IMR-90 (cell line): Measurements from ENCODE around the gene TBC1D22B.

Source experiments
- CEBPB ChIP-seq: IDR thresholded peaks from 2 replicates; pipeline ENCODE4 v1.6.1; 2012; ENCODE audit warnings: low read depth, low read length, improper control_type of control experiment
- CHD1 ChIP-seq: IDR thresholded peaks from 2 replicates; pipeline ENCODE4 v1.6.1; 2012; ENCODE audit warnings: low read depth, low read length, improper control_type of control experiment
- CTCF ChIP-seq: conservative IDR thresholded peaks from 2 replicates; pipeline ENCODE4 v1.5.1; 2012; ENCODE audit warnings: mild to moderate bottlenecking, low read depth, low read length, improper control_type of control experiment
- FOS ChIP-seq: fragments of 150-350 bp; IDR thresholded peaks from 2 replicates; pipeline ENCODE4 v1.6.1; 2016; ENCODE audit warnings: low read depth, low read length
- MAFK ChIP-seq: IDR thresholded peaks from 2 replicates; pipeline ENCODE4 v1.6.1; 2012; ENCODE audit warnings: low read depth, low read length, improper control_type of control experiment
- NFE2L2 ChIP-seq: fragments of 150-350 bp; IDR thresholded peaks from 2 replicates; pipeline ENCODE4 v1.6.1; 2016; ENCODE audit warnings: low read depth, mild to moderate bottlenecking, low read length
- POLR2A ChIP-seq: IDR thresholded peaks from 2 replicates; pipeline ENCODE4 v1.6.1; 2012; ENCODE audit warnings: mild to moderate bottlenecking, low read depth, low read length
- RAD21 ChIP-seq: IDR thresholded peaks from 2 replicates; pipeline ENCODE4 v1.6.1; 2012; ENCODE audit warnings: low read length, improper control_type of control experiment
- RFX5 ChIP-seq: IDR thresholded peaks from 2 replicates; pipeline ENCODE4 v1.8.0; 2012; ENCODE audit warnings: low read depth, mild to moderate bottlenecking, low read length, moderate library complexity
- SMC3 ChIP-seq: fragments of 150-350 bp; IDR thresholded peaks from 2 replicates; pipeline ENCODE4 v1.6.1; 2016; ENCODE audit warnings: low read depth, mild to moderate bottlenecking, antibody characterized with exemption, low read length, moderate library complexity
- TF ChIP-seq, protein P1 (sequence below): fragments of 150-350 bp; IDR thresholded peaks from 2 replicates; pipeline ENCODE4 v1.6.1; 2016; ENCODE audit warnings: low read depth, mild to moderate bottlenecking, low read length, moderate library complexity, borderline replicate concordance

DNA sequence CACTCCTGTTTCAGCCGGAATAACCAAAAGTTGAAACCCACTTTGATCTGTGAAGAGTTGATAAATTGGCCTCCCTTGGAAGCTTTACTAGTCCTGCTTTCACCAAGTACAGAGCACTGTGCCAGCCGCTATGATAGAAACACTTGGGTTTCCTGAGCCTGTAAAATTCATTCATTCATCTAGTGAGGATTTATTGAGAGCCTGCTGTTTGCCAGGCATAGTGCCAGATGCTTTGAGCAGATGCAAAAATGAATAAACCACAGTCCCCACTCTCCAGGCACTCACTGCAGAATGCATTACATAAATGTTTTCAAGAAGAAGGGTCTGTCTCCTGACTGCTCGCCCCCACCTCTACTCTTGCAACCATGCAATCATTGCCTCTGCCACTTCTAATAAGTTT, 25.7 kb downstream of the TBC1D22B start:
- TF ChIP-seq NFE2L2 (no peak), POLR2A (no peak), CTCF (no peak), RAD21 (no peak), SMC3 (no peak), CHD1 (no peak), CEBPB (no peak), MAFK (no peak), RFX5 (no peak), FOS (no peak)
- TF ChIP-seq, protein P1, sequence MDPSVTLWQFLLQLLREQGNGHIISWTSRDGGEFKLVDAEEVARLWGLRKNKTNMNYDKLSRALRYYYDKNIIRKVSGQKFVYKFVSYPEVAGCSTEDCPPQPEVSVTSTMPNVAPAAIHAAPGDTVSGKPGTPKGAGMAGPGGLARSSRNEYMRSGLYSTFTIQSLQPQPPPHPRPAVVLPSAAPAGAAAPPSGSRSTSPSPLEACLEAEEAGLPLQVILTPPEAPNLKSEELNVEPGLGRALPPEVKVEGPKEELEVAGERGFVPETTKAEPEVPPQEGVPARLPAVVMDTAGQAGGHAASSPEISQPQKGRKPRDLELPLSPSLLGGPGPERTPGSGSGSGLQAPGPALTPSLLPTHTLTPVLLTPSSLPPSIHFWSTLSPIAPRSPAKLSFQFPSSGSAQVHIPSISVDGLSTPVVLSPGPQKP: no peak
